HEK293T (cell line): Measurements from ENCODE around the gene CCDC134.

Source experiments
- BHLHE40 ChIP-seq: fragments of 450-650 bp; IDR thresholded peaks from 2 replicates; pipeline ENCODE4 v1.6.1; 2016; ENCODE audit warnings: mild to moderate bottlenecking, moderate library complexity, borderline replicate concordance
- ELF4 ChIP-seq: fragments of 450-650 bp; IDR thresholded peaks from 2 replicates; pipeline ENCODE4 v1.6.1; 2017; ENCODE audit warnings: antibody characterized with exemption
- FOXK2 ChIP-seq: fragments of 450-650 bp; IDR thresholded peaks from 2 replicates; pipeline ENCODE4 v1.6.1; 2016; ENCODE audit warnings: mild to moderate bottlenecking
- FOXM1 ChIP-seq: fragments of 450-650 bp; IDR thresholded peaks from 2 replicates; pipeline ENCODE4 v1.6.1; 2017; ENCODE audit warnings: mild to moderate bottlenecking, borderline replicate concordance
- HDGF ChIP-seq: fragments of 450-650 bp; IDR thresholded peaks from 2 replicates; pipeline ENCODE4 v1.6.1; 2017; ENCODE audit warnings: antibody characterized with exemption, borderline replicate concordance
- NFRKB ChIP-seq: fragments of 450-650 bp; IDR thresholded peaks from 2 replicates; pipeline ENCODE4 v1.6.1; 2016; ENCODE audit warnings: mild to moderate bottlenecking, moderate library complexity

- TF ChIP-seq ELF4, result no peak
- no peak for TF ChIP-seq BHLHE40
- TF ChIP-seq FOXM1, result no peak
- no peak for TF ChIP-seq FOXK2
- no peak for TF ChIP-seq HDGF
- no peak for TF ChIP-seq NFRKB
Observed at GRCh38 chr22:41857860-41858199, 57.4 kb downstream of the CCDC134 start.
